ENCODE measurements around the gene GRIK1. TPM values are rescaled to one million over a fixed set of nuclear protein-coding genes. Genes with fewer than 3 reads are reported as not detected.

GRIK1 gene
- total RNA-seq, 1 donor, result not detected

DNA sequence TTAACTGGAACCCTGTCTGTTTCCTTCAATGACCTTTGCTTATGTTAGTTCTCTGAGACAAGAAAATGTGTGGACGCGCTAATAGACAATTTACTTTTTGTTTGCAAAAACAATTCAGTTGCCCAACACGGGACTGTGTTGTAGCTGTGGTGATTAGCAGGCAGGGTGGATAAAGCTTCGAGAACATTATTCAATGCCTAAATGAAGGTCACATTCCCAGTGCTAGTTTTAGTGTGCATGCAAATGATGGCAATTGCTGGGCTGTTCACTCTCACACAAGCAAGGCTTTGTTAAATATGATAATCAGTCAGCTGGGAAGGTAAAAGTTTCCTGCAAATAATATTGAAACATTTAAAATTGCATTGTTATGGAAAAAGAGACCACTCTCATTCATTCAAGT lies 452.6 kb downstream of the GRIK1 start:
- Histone ChIP-seq H3K4me3 (ENCODE audit: insufficient read depth, low read length) (no peak overlapping the region), H3K27ac (ENCODE audit: low read depth, low read length) (no peak overlapping the region), H3K27me3 (ENCODE audit: insufficient read depth, low read length) (no peaks in the 10 kb centered on the region), H2AFZ (ENCODE audit: low read length) (no peak overlapping the region), H3K4me2 (ENCODE audit: insufficient read depth, low read length) (no peak overlapping the region), H3K9me3 (ENCODE audit: low read depth, low read length) (no peaks in the 10 kb centered on the region), H3K79me2 (ENCODE audit: insufficient read depth, low read length) (no peaks in the 10 kb centered on the region), H3K4me1 (ENCODE audit: insufficient read depth, low read length) (peaks cover 4% of the 10 kb centered on the region), H4K20me1 (ENCODE audit: insufficient read depth, low read length) (no peaks in the 10 kb centered on the region), H3K36me3 (ENCODE audit: insufficient read depth, low read length) (no peaks in the 10 kb centered on the region)
- TF ChIP-seq CTCF (IDR thresholded peaks at IDR 0.05; ENCODE audit: extremely low read depth, low read depth, low read length), result no peak
- DNase-seq (ENCODE audit: insufficient read length, low spot score, missing footprints), result no peak

Other genes with a start within 250 kb of the GRIK1 start
- gene CLDN17, start 226.8 kb upstream of the GRIK1 start, total RNA-seq, result not detected in 2 replicates